ENCODE results near the gene LRRC2.

GRCh38 chr3:46579756-46580286 lies 13.7 kb upstream of the LRRC2 start:
- TF ChIP-seq CTCF (IDR thresholded peaks at IDR 0.05) (no peak), ZFX (IDR thresholded peaks at IDR 0.05; ENCODE audit: borderline replicate concordance) (no peak)
